Activated T-helper 17 cell treated with anti-CD3 and anti-CD28 coated beads, Interleukin-2, amount 50 U/mL, for 72 hours (primary cell): ENCODE measurements around the gene CEACAM8. TPM values are rescaled to one million over a fixed set of nuclear protein-coding genes. Genes with fewer than 3 reads are reported as not detected.
A peak's percentile ranks its signal among the peaks of the same experiment; 100 is the strongest.

ENCODE experiments used
- ATAC-seq: fragments of 150-1000 bp; cut with Tn5 transposase; replicated peaks from 2 replicates; pipeline ENCODE4 v1.10.0; 2021; ENCODE audit warnings: mild to moderate bottlenecking, moderate library complexity
- H3K27ac Mint-ChIP-seq: one replicate; pipeline ENCODE4 v1.8.0; 2022; ENCODE audit warnings: mixed read lengths
- H3K27me3 Mint-ChIP-seq: one replicate; pipeline ENCODE4 v1.8.0; 2022; ENCODE audit warnings: mixed read lengths
- H3K36me3 Mint-ChIP-seq: one replicate; pipeline ENCODE4 v1.8.0; 2022; ENCODE audit warnings: low read depth, mild to moderate bottlenecking, mixed read lengths
- H3K4me1 Mint-ChIP-seq: one replicate; pipeline ENCODE4 v1.8.0; 2022; ENCODE audit warnings: mixed read lengths
- H3K4me3 Mint-ChIP-seq: one replicate; pipeline ENCODE4 v1.8.0; 2022; ENCODE audit warnings: mild to moderate bottlenecking, mixed read lengths
- H3K9me3 Mint-ChIP-seq: one replicate; pipeline ENCODE4 v1.8.0; 2022; ENCODE audit warnings: mixed read lengths
- total RNA-seq, 2 donors: library from RNA; stranded (reverse); gene quantifications; one replicate each; pipeline ENCODE4 v1.2.3, GENCODE V29; 2022

The CEACAM8 gene
- total RNA-seq, 2 donors from 2014 or later, result not detected

GRCh38 chr19:42596391-42597072 lies 1.8 kb upstream of the CEACAM8 start:
- Mint-ChIP-seq H3K36me3 (no peaks in the 10 kb centered on the region), H3K27ac (no peak overlapping the region), H3K4me1 (peaks cover 8% of the 10 kb centered on the region), H3K4me3 (no peak overlapping the region), H3K9me3 (no peaks in the 10 kb centered on the region), H3K27me3 (peaks cover 12% of the 10 kb centered on the region)
- peak; percentile 59 for ATAC-seq

DNA sequence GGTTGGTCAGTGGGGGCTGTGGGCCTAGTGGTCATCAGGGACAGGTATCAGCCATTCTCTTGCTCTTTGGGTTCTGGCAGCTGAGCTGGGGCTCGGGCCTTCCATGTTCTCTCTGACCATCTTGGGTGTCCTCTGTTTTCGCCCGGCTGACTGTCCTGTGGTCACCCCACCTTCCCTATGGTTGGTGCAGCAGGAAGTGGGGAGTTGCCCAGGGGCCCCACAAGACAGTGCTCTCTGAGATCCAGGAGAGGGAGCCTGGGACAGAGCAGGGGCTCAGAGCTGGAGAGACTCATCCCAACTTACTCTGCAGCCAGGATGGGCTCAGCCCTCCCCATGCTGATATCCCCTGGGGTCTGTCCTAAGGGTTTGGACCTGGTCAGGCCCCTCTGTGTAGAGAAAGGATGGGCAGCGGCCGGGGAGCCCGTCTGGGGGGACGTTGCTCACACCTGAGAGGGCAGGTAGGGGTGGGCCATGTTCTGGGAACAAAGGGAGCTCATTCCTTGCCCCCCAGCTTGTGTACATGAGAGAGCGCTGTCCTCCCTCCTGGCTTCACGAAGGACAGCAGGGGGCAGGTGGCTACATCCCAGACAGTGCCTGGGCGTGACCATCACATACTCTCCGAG lies 937 bp upstream of the CEACAM8 start:
- Mint-ChIP-seq H3K4me1 (peaks cover 8% of the 10 kb centered on the region), H3K27me3 (peaks cover 12% of the 10 kb centered on the region), H3K4me3 (no peak overlapping the region), H3K36me3 (no peaks in the 10 kb centered on the region), H3K9me3 (no peaks in the 10 kb centered on the region), H3K27ac (no peak overlapping the region)
- ATAC-seq, result no peak

GRCh38 chr19:42589792-42590191 lies 4.9 kb downstream of the CEACAM8 start:
- peaks cover 12% of the 10 kb centered on the region for H3K27me3 Mint-ChIP-seq

GRCh38 chr19:42584466-42584865 lies 10.3 kb downstream of the CEACAM8 start:
- H3K4me1 Mint-ChIP-seq, result no peaks in the 10 kb centered on the region
- no peak overlapping the region for H3K27ac Mint-ChIP-seq

More at GRCh38 chr19:42589792-42590191, 4.9 kb downstream of the CEACAM8 start:
- Mint-ChIP-seq H3K36me3 (no peaks in the 10 kb centered on the region), H3K27ac (no peak overlapping the region), H3K4me1 (no peaks in the 10 kb centered on the region), H3K9me3 (no peaks in the 10 kb centered on the region), H3K4me3 (no peak overlapping the region)
- no peak for ATAC-seq

DNA sequence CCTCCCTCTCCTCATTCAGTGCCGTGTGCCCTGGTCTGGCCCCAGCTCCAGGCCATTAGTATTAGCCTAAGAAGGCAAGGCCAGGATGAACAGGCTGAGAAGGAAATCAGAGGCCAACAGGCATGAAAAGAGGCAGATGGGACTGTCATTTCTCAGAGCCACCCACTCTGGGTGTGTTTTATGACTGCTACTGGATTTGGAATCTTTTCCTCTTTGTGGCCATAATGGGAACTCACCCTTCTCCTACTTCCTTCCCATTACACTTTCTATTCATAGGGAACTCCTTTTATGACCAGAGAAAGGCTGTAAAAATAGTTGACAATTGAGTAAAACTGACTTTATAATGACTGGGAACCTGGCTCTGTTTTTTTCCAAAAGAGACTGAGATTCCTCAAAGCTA lies 17.7 kb downstream of the CEACAM8 start:
- Mint-ChIP-seq H3K4me3 (no peak overlapping the region), H3K27ac (no peak overlapping the region), H3K4me1 (no peaks in the 10 kb centered on the region), H3K36me3 (no peaks in the 10 kb centered on the region), H3K9me3 (no peaks in the 10 kb centered on the region), H3K27me3 (peaks cover 23% of the 10 kb centered on the region)
- no peak for ATAC-seq

More at GRCh38 chr19:42584466-42584865, 10.3 kb downstream of the CEACAM8 start:
- peaks cover 34% of the 10 kb centered on the region for H3K27me3 Mint-ChIP-seq
- no peaks in the 10 kb centered on the region for H3K36me3 Mint-ChIP-seq
- H3K4me3 Mint-ChIP-seq, result no peak overlapping the region
- H3K9me3 Mint-ChIP-seq, result no peaks in the 10 kb centered on the region
- ATAC-seq, result no peak

DNA sequence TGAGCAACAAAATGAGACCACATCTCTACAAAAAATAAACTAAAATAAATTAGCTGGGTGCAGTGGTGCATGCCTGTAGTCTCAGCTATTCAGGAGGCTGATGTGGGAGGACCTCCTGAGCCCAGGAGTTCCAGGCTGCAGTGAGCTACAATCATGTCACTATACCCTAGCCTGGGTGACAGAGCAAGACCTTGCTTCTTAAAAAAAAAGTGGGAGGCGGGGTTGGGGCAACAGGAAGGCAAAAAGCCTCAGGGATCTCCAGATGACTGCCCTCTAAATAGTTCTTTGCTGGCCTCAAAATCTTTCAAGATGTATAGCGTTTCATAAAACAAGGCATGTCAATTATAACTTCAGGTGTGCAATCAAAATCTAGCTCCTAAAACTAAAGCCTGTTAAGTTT lies 18.5 kb downstream of the CEACAM8 start:
- Mint-ChIP-seq H3K27me3 (peaks cover 23% of the 10 kb centered on the region), H3K4me1 (no peaks in the 10 kb centered on the region), H3K9me3 (no peaks in the 10 kb centered on the region), H3K27ac (no peak overlapping the region), H3K36me3 (no peaks in the 10 kb centered on the region), H3K4me3 (no peak overlapping the region)
- no peak for ATAC-seq

- H3K9me3 Mint-ChIP-seq, result no peaks in the 10 kb centered on the region
- no peaks in the 10 kb centered on the region for H3K36me3 Mint-ChIP-seq
- no peak overlapping the region for H3K4me3 Mint-ChIP-seq
- H3K4me1 Mint-ChIP-seq, result no peaks in the 10 kb centered on the region
- no peak for ATAC-seq
- peaks cover 12% of the 10 kb centered on the region for H3K27me3 Mint-ChIP-seq
- H3K27ac Mint-ChIP-seq, result no peak overlapping the region
These were observed 21.1 kb downstream of the CEACAM8 start for GRCh38 chr19:42573642-42574041.

DNA sequence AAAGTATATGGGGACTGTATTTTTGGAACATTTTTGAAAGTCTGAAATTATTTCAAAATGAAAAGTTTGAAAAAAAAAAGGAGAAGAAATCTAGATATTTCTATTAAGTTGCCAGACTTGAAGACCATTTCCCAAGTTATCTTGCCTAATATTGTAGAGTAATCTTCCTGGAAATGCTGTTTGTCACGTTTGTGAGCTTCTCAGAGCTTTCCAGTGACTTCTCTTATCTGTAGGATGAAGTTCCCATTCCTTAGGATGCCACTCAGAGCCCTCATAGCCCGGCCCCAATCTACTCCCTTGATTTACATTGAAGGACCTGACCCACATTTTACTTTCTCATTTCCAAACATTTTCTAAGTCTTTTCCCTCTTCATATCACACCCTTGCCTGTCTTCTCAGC lies 23.6 kb downstream of the CEACAM8 start:
- H3K4me1 Mint-ChIP-seq, result no peaks in the 10 kb centered on the region

GRCh38 chr19:42569193-42569592 lies 25.5 kb downstream of the CEACAM8 start:
- ATAC-seq, result no peak
- Mint-ChIP-seq H3K9me3 (no peaks in the 10 kb centered on the region), H3K27ac (no peak overlapping the region), H3K4me1 (no peaks in the 10 kb centered on the region), H3K36me3 (no peaks in the 10 kb centered on the region), H3K4me3 (no peak overlapping the region), H3K27me3 (peaks cover 5% of the 10 kb centered on the region)

More for the DNA sequence above, 23.6 kb downstream of the CEACAM8 start:
- ATAC-seq, result no peak
- H3K4me3 Mint-ChIP-seq, result no peak overlapping the region
- H3K36me3 Mint-ChIP-seq, result no peaks in the 10 kb centered on the region
- no peaks in the 10 kb centered on the region for H3K9me3 Mint-ChIP-seq
- H3K27me3 Mint-ChIP-seq, result peaks cover 5% of the 10 kb centered on the region
- H3K27ac Mint-ChIP-seq, result no peak overlapping the region

DNA sequence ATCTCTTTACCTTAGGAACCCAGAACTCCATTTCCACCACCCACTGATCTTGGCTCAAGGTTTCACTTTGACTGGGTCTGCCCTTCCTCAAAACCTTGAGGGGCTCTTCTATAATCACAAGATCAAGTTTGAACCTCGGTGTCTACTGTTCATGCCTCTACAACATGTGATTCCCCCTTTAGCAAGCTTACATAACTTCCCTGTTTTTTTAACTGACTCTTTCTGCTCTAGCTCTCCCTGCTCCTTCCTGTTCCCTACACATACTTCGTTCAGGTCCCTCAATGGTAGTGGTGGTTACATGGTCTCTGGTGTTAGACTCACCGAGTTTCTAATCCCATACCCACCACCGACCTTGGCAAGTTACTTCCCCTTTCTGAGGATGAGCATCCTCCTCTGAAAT lies 26.7 kb downstream of the CEACAM8 start:
- no peaks in the 10 kb centered on the region for H3K9me3 Mint-ChIP-seq
- H3K27ac Mint-ChIP-seq, result no peak overlapping the region
- no peak overlapping the region for H3K4me3 Mint-ChIP-seq
- no peak for ATAC-seq
- peaks cover 4% of the 10 kb centered on the region for H3K27me3 Mint-ChIP-seq
- peaks cover 5% of the 10 kb centered on the region for H3K4me1 Mint-ChIP-seq
- no peaks in the 10 kb centered on the region for H3K36me3 Mint-ChIP-seq

- no peak for ATAC-seq
- Mint-ChIP-seq H3K27me3 (peaks cover 4% of the 10 kb centered on the region), H3K36me3 (no peaks in the 10 kb centered on the region), H3K4me3 (no peak overlapping the region), H3K27ac (no peak overlapping the region), H3K4me1 (peaks cover 5% of the 10 kb centered on the region), H3K9me3 (no peaks in the 10 kb centered on the region)
These were observed 27.2 kb downstream of the CEACAM8 start for GRCh38 chr19:42567567-42567966.

DNA sequence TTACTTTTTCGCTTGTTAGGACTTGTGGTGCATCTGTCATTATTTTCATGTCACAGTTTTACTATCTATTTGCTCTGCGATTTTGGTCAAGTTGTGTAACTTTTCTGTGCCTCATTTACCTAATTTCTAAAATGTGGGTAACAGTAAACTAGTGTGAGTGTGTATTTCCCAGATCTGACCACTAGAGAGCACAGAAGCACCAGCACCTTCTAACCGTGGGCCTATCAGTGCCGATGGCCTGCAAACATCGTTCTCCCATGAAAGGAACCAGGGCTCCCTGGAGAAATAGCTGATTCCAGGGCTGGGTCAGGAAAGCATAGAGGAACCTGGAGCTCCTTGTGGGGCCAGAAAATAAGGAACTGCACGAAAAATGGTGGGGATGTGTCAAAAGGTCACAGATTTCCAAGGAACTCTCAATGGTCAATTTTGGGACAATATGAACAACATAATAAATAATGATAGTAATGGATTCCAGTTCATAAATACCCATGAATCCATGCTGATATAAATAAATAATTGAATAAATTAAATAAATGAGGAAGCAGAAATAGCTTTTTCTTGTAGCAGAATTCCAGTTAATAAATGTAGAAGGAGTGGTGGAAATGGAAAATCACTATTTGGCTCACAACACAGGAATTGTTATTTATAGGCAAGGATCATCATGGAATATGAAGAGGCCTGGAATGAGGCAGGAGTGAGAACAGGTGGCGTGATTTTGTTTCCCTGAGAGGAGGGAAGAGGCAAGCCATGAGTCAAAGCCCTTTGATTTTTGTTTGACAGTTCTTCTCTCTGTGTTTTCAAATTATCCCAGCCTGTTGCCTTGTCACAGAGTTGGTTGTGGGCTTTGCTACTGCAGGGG lies 31.1 kb downstream of the CEACAM8 start:
- peaks cover 8% of the 10 kb centered on the region for H3K27me3 Mint-ChIP-seq
- H3K4me1 Mint-ChIP-seq, result peaks cover 5% of the 10 kb centered on the region
- ATAC-seq, result peak; percentile 68
- no peak overlapping the region for H3K27ac Mint-ChIP-seq
- H3K4me3 Mint-ChIP-seq, result no peak overlapping the region
- H3K9me3 Mint-ChIP-seq, result no peaks in the 10 kb centered on the region
- H3K36me3 Mint-ChIP-seq, result no peaks in the 10 kb centered on the region

DNA sequence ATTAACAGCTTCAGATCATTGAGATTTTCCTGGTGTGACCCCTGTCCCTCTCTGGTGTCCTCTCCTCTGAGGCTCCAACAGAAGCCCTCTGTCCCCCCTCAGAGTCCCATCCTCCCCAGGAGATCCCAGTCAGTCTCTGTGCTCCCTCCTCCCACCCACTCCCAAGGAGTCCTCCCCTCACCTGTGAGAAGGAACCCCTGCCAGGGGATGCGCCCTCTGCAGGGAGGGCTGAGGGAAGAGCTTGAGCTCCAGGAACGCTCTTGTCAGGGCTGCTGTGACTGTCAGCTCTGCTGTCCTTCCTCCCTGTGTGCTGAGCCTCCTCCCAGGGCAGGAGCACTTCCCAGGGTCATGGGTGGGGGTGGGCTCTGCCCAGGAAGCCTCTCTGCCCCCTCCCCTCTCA lies 33.2 kb downstream of the CEACAM8 start:
- Mint-ChIP-seq H3K27me3 (peaks cover 17% of the 10 kb centered on the region), H3K36me3 (no peaks in the 10 kb centered on the region), H3K27ac (no peak overlapping the region), H3K4me1 (peaks cover 5% of the 10 kb centered on the region), H3K4me3 (no peak overlapping the region), H3K9me3 (no peaks in the 10 kb centered on the region)
- ATAC-seq, result no peak

DNA sequence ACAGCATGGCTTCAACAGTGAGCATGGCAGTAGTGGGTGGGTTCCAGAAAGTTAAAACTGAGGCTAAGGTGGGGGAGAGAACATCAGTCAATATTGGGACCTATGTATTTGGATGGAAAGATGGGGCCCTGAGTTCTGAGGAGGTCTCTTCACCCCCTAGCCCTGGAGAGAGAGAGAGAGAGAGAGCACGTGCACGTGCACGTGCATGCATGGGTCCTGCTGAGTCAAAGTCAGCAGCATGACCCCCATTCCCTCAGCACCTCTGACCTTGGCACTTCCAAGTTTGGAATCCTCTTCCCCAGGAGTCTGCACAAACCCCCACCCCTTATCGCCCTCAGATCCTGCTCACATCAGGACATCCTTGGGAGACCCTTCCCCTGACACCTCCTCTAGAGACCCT lies 34.0 kb downstream of the CEACAM8 start:
- H3K9me3 Mint-ChIP-seq, result no peaks in the 10 kb centered on the region
- no peak for ATAC-seq
- H3K4me1 Mint-ChIP-seq, result peaks cover 5% of the 10 kb centered on the region
- H3K27ac Mint-ChIP-seq, result no peak overlapping the region
- no peak overlapping the region for H3K4me3 Mint-ChIP-seq
- no peaks in the 10 kb centered on the region for H3K36me3 Mint-ChIP-seq
- peaks cover 23% of the 10 kb centered on the region for H3K27me3 Mint-ChIP-seq
